DMS79 treated with DMSO at 0.1 percent for 48 hours (cell line): Measurements from ENCODE around the gene MIOS.

Source experiments
- DNase-seq: peaks from one replicate; lab custom pipeline; 2025; lab: John Stamatoyannopoulos, UW

The MIOS gene

GRCh38 chr7:7583731-7584130, 17.0 kb downstream of the MIOS start:
- no peak for DNase-seq

- DNase-seq: no peak
Measured at GRCh38 chr7:7584653-7585052, 18.0 kb downstream of the MIOS start.

- no peak for DNase-seq
Measured at GRCh38 chr7:7585241-7585928, 18.7 kb downstream of the MIOS start.

GRCh38 chr7:7595451-7595850, 28.8 kb downstream of the MIOS start:
- peak; percentile 34 for DNase-seq

GRCh38 chr7:7596176-7596575, 29.5 kb downstream of the MIOS start:
- no peak for DNase-seq

GRCh38 chr7:7607010-7607409, 40.3 kb downstream of the MIOS start:
- DNase-seq: no peak

- no peak for DNase-seq
Measured at GRCh38 chr7:7609330-7609729, 42.6 kb downstream of the MIOS start.

- DNase-seq: no peak
Measured at GRCh38 chr7:7612519-7612918, 45.8 kb downstream of the MIOS start.

- DNase-seq: no peak
Measured at GRCh38 chr7:7613210-7613609, 46.5 kb downstream of the MIOS start.

GRCh38 chr7:7614018-7614741, 47.5 kb downstream of the MIOS start:
- DNase-seq: no peak

- DNase-seq: no peak
Measured at GRCh38 chr7:7617550-7617949, 50.9 kb downstream of the MIOS start.

GRCh38 chr7:7618410-7618809, 51.7 kb downstream of the MIOS start:
- DNase-seq: no peak

GRCh38 chr7:7620236-7620635, 53.6 kb downstream of the MIOS start:
- DNase-seq: no peak

- no peak for DNase-seq
Measured at GRCh38 chr7:7620644-7621210, 54.0 kb downstream of the MIOS start.

- DNase-seq: no peak
Measured at GRCh38 chr7:7628476-7628875, 61.8 kb downstream of the MIOS start.

GRCh38 chr7:7630626-7631329, 64.1 kb downstream of the MIOS start:
- DNase-seq: no peak

- DNase-seq: peak; percentile 41
Measured at GRCh38 chr7:7639421-7639820, 72.7 kb downstream of the MIOS start.

- peak; percentile 75 for DNase-seq
Measured at GRCh38 chr7:7639847-7640220, 73.2 kb downstream of the MIOS start.

- peak; percentile 99 for DNase-seq
Measured at GRCh38 chr7:7640221-7641128, 73.8 kb downstream of the MIOS start, which contains the start of gene UMAD1. TSS of gene UMAD1 (plus strand) at chr7:7640752. CDS start at chr7:7673372, 32,620 bp downstream.

- DNase-seq: peak; percentile 59
Measured at GRCh38 chr7:7641129-7641663, 74.5 kb downstream of the MIOS start.

- DNase-seq: no peak
Measured at GRCh38 chr7:7642081-7642480, 75.4 kb downstream of the MIOS start.
